Type B pancreatic cell (in vitro differentiated cells): ENCODE data around the gene ZC3H6. TPM values are rescaled to one million over a fixed set of nuclear protein-coding genes. Genes with fewer than 3 reads are reported as not detected.

Source experiments
- DNase-seq: peaks from one replicate; pipeline ENCODE4 v3.0.0; 2021; ENCODE audit warnings: mixed read lengths; ENCODE audit not compliant: unreplicated experiment; ENCODE audit errors: extremely low spot score
- H3K27ac Mint-ChIP-seq: 2 replicates; pipeline ENCODE4 v1.8.0; 2021; ENCODE audit warnings: mild to moderate bottlenecking, mixed read lengths
- H3K27me3 Mint-ChIP-seq: 2 replicates; pipeline ENCODE4 v1.8.0; 2021; ENCODE audit warnings: mixed read lengths
- H3K36me3 Mint-ChIP-seq: 2 replicates; pipeline ENCODE4 v1.8.0; 2021; ENCODE audit warnings: mixed read lengths
- H3K4me1 Mint-ChIP-seq: one replicate; pipeline ENCODE4 v1.8.0; 2021; ENCODE audit warnings: mixed read lengths; ENCODE audit not compliant: unreplicated experiment
- H3K4me3 Mint-ChIP-seq: 2 replicates; pipeline ENCODE4 v1.8.0; 2021; ENCODE audit warnings: mild to moderate bottlenecking, mixed read lengths
- H3K9me3 Mint-ChIP-seq: 2 replicates; pipeline ENCODE4 v1.8.0; 2021; ENCODE audit warnings: mixed read lengths
- CTCF ChIP-seq: fragments of 200-600 bp; sonication (generic); conservative IDR thresholded peaks from 2 replicates; pipeline ENCODE4 v1.5.0; 2021; ENCODE audit warnings: antibody characterized with exemption, mild to moderate bottlenecking
- total RNA-seq: library from RNA; stranded (reverse); gene quantifications from 2 replicates; pipeline ENCODE4 v1.2.1, GENCODE V29; 2021; ENCODE audit warnings: low replicate concordance

The ZC3H6 gene
- total RNA-seq, 1 donor from 2014 or later: 10.1 TPM

GRCh38 chr2:112335600-112335999 is 60.2 kb downstream of the ZC3H6 start:
- Mint-ChIP-seq H3K36me3 (peaks cover 13% of the 10 kb centered on the region), H3K4me1 (peaks cover 12% of the 10 kb centered on the region), H3K27me3 (no peaks in the 10 kb centered on the region), H3K27ac (no peak overlapping the region), H3K9me3 (no peaks in the 10 kb centered on the region), H3K4me3 (no peak overlapping the region)
- DNase-seq: no peak
- TF ChIP-seq CTCF: no peak

GRCh38 chr2:112339986-112340385 is 64.6 kb downstream of the ZC3H6 start:
- Mint-ChIP-seq H3K36me3 (no peaks in the 10 kb centered on the region), H3K4me3 (no peak overlapping the region), H3K4me1 (peaks cover 12% of the 10 kb centered on the region), H3K27me3 (no peaks in the 10 kb centered on the region), H3K9me3 (no peaks in the 10 kb centered on the region), H3K27ac (no peak overlapping the region)
- no peak for TF ChIP-seq CTCF
- DNase-seq: no peak

- no peak overlapping the region for H3K4me3 Mint-ChIP-seq
- no peak for TF ChIP-seq CTCF
- no peak for DNase-seq
- no peaks in the 10 kb centered on the region for H3K36me3 Mint-ChIP-seq
- H3K27me3 Mint-ChIP-seq: no peaks in the 10 kb centered on the region
- H3K9me3 Mint-ChIP-seq: no peaks in the 10 kb centered on the region
- peaks cover 12% of the 10 kb centered on the region for H3K4me1 Mint-ChIP-seq
- H3K27ac Mint-ChIP-seq: no peak overlapping the region
Measured at GRCh38 chr2:112340475-112341267, 65.3 kb downstream of the ZC3H6 start.

- TF ChIP-seq CTCF: no peak
- peaks cover 12% of the 10 kb centered on the region for H3K4me1 Mint-ChIP-seq
- H3K27ac Mint-ChIP-seq: no peak overlapping the region
- H3K9me3 Mint-ChIP-seq: no peaks in the 10 kb centered on the region
- no peak overlapping the region for H3K4me3 Mint-ChIP-seq
- no peak for DNase-seq
- H3K27me3 Mint-ChIP-seq: no peaks in the 10 kb centered on the region
- no peaks in the 10 kb centered on the region for H3K36me3 Mint-ChIP-seq
Measured at GRCh38 chr2:112342067-112342550, 66.7 kb downstream of the ZC3H6 start.

- H3K27ac Mint-ChIP-seq: no peak overlapping the region
- H3K27me3 Mint-ChIP-seq: no peaks in the 10 kb centered on the region
- H3K9me3 Mint-ChIP-seq: no peaks in the 10 kb centered on the region
- peaks cover 12% of the 10 kb centered on the region for H3K4me1 Mint-ChIP-seq
- no peaks in the 10 kb centered on the region for H3K36me3 Mint-ChIP-seq
- no peak overlapping the region for H3K4me3 Mint-ChIP-seq
- TF ChIP-seq CTCF: no peak
- DNase-seq: no peak
Measured at GRCh38 chr2:112343827-112344585, 68.6 kb downstream of the ZC3H6 start.
